MCF 10A (cell line): ENCODE results near the gene APBB2. TPM values are rescaled to one million over a fixed set of nuclear protein-coding genes. Genes with fewer than 3 reads are reported as not detected.
"Not testable (repeated sequence)": the region's sequence is repeated elsewhere in the genome, so short reads cannot be mapped to it uniquely, and the experiment has no call there.

Source experiments
- BruUV-seq: library from RNA; stranded (reverse); fragments of 400-500 nt; replicated peaks from 2 replicates; lab custom pipeline; 2021; lab: Mats Ljungman, UMichigan
- CTCF ChIA-PET: fragments of 300-600 bp; sonication (Branson Sonifier 250); formaldehyde crosslinking; extraction: SDS; loops from one replicate; lab custom pipeline; 2021; ENCODE audit warnings: antibody characterized with exemption, inconsistent platforms; lab: Yijun Ruan, JAX
- POLR2A ChIA-PET: fragments of 300-600, 350-650 bp; sonication (Branson Sonifier 250); formaldehyde crosslinking; extraction: SDS; loops from one replicate; lab custom pipeline; 2020; ENCODE audit warnings: antibody characterized with exemption, inconsistent platforms; lab: Yijun Ruan, JAX
- DNase-seq: peaks from one replicate; pipeline ENCODE4 v3.0.0-alpha.2; 2018; ENCODE audit not compliant: unreplicated experiment
- H3K27ac Mint-ChIP-seq: one replicate; pipeline ENCODE4 v1.8.0; 2022; ENCODE audit warnings: mild to moderate bottlenecking, low read depth, mixed read lengths; ENCODE audit not compliant: unreplicated experiment
- H3K27me3 Mint-ChIP-seq: one replicate; pipeline ENCODE4 v1.8.0; 2022; ENCODE audit warnings: mixed read lengths; ENCODE audit not compliant: insufficient read depth, unreplicated experiment
- H3K36me3 Mint-ChIP-seq: one replicate; pipeline ENCODE4 v1.8.0; 2022; ENCODE audit warnings: mild to moderate bottlenecking, moderate library complexity, mixed read lengths; ENCODE audit not compliant: insufficient read depth, unreplicated experiment
- H3K4me1 Mint-ChIP-seq: one replicate; pipeline ENCODE4 v1.8.0; 2022; ENCODE audit warnings: mixed read lengths; ENCODE audit not compliant: insufficient read depth, unreplicated experiment
- H3K4me3 Mint-ChIP-seq: one replicate; pipeline ENCODE4 v1.8.0; 2022; ENCODE audit warnings: mild to moderate bottlenecking, moderate library complexity, mixed read lengths; ENCODE audit not compliant: unreplicated experiment
- H3K9me3 Mint-ChIP-seq: one replicate; pipeline ENCODE4 v1.8.0; 2022; ENCODE audit warnings: mixed read lengths; ENCODE audit not compliant: unreplicated experiment
- intact Hi-C: fragments of 100-400 bp; cut with micrococcal nuclease; formaldehyde crosslinking; loops from 2 replicates; pipeline ENCODE4 v1.14.1; 2022
- total RNA-seq: library from RNA; stranded (reverse); gene quantifications from 2 replicates; pipeline ENCODE4 v1.2.3, GENCODE V29; 2022
- TF ChIP-seq, protein P1 (sequence below): fragments of 200-600 bp; IDR thresholded peaks from one replicate; pipeline ENCODE4 v1.8.0; 2022; ENCODE audit warnings: antibody characterized with exemption, mild to moderate bottlenecking; ENCODE audit not compliant: unreplicated experiment

The APBB2 gene
- total RNA-seq, 1 experiment from 2014 or later: 201 TPM

DNA sequence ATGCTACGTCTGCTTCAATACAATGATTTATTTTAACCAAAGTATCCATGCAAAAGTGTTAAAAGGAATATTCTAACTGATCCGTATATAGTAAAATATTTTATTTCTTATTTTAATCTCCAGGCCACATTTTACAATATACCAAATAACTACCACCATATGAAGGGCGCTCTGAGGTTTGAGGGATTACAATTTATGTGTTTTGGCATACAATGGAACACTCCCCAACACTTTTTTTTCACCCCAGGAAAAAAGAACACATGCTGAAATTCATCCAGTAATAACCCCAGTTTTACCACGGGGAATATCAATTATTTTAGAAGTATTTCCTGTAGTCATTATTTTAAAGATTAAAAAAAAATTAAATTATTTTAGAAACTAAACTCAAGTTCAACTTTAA, 65.4 kb downstream of the APBB2 start:
- Mint-ChIP-seq H3K9me3 (no peaks in the 10 kb centered on the region), H3K36me3 (peaks cover 42% of the 10 kb centered on the region), H3K27ac (peak overlapping the region; percentile 93), H3K27me3 (no peaks in the 10 kb centered on the region), H3K4me1 (peaks cover 53% of the 10 kb centered on the region), H3K4me3 (no peak overlapping the region)
- ChIA-PET CTCF (interaction anchor here (1.1 kb wide), 1 partner anchor 65 kb away, joined by 3 read pairs; no protein-coding TSS in a partner anchor), POLR2A (interaction anchor here (0.9 to 20.2 kb wide), 6 partner anchors 9 to 37 kb away, joined by 4 to 462 read pairs (median 6); no protein-coding TSS in a partner anchor)
- intact Hi-C loops: loop anchor here (1.0 to 10.0 kb wide), 2 partner anchors 28 to 224 kb away; no protein-coding TSS in a partner anchor
- no TSS peak for BruUV-seq
- no peak for DNase-seq
- TF ChIP-seq, protein P1, sequence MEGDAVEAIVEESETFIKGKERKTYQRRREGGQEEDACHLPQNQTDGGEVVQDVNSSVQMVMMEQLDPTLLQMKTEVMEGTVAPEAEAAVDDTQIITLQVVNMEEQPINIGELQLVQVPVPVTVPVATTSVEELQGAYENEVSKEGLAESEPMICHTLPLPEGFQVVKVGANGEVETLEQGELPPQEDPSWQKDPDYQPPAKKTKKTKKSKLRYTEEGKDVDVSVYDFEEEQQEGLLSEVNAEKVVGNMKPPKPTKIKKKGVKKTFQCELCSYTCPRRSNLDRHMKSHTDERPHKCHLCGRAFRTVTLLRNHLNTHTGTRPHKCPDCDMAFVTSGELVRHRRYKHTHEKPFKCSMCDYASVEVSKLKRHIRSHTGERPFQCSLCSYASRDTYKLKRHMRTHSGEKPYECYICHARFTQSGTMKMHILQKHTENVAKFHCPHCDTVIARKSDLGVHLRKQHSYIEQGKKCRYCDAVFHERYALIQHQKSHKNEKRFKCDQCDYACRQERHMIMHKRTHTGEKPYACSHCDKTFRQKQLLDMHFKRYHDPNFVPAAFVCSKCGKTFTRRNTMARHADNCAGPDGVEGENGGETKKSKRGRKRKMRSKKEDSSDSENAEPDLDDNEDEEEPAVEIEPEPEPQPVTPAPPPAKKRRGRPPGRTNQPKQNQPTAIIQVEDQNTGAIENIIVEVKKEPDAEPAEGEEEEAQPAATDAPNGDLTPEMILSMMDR: no peak

DNA sequence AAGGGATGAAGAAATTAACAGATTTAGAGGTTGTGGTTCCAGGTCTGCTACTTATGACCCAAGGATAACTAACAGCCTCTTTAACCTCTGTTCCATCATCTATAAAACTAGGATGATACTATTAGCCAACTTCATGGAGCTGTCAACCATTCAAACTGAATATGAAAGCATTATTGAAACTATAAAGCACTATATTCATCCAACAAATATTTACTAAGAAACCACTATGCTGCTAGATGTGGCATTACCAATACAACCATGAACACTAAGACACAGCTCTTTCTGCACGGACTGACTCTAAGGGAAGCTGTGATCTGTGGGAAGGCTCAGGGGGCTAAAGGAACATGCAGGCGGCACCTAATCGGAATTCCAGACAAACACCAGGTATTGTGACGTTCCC, 66.0 kb downstream of the APBB2 start:
- H3K36me3 Mint-ChIP-seq: peaks cover 35% of the 10 kb centered on the region
- BruUV-seq: no TSS peak
- ChIA-PET CTCF (interaction anchor here (1.1 to 1.9 kb wide), 2 partner anchors 23 to 65 kb away, joined by 3 to 6 read pairs; no protein-coding TSS in a partner anchor), POLR2A (interaction anchor here (0.7 to 20.2 kb wide), 10 partner anchors 9 to 173 kb away, joined by 3 to 462 read pairs (median 5); partner anchors contain the start of gene APBB2)
- H3K27me3 Mint-ChIP-seq: no peaks in the 10 kb centered on the region
- no peak overlapping the region for H3K4me3 Mint-ChIP-seq
- no peaks in the 10 kb centered on the region for H3K9me3 Mint-ChIP-seq
- TF ChIP-seq, protein P1: no peak
- intact Hi-C loops: loop anchor here (1.0 to 10.0 kb wide), 2 partner anchors 29 to 223 kb away; no protein-coding TSS in a partner anchor
- no peak for DNase-seq
- H3K4me1 Mint-ChIP-seq: peaks cover 53% of the 10 kb centered on the region
- peak overlapping the region; percentile 93 for H3K27ac Mint-ChIP-seq

DNA sequence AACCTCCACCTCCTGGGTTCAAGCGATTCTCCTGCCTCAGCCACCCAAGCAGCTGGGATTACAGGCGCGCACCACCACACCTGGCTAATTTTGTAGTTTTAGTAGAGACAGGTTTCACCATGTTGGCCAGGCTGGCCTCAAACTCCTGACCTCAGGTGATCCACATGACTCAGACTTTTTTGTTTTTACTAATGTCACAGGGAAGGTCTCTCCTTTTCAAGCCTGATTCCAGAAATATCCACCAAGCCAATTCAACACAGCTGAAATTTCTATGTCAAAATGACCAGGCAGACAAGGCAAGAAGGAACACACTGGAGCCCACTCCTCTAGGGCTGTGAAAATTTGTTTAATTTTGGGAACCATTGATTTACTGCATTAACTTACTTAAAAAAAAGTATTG, 66.8 kb downstream of the APBB2 start:
- H3K4me3 Mint-ChIP-seq, BruUV-seq, H3K27me3 Mint-ChIP-seq, H3K9me3 Mint-ChIP-seq: not testable (repeated sequence)
- Mint-ChIP-seq H3K36me3 (peaks cover 28% of the 10 kb centered on the region), H3K4me1 (peaks cover 58% of the 10 kb centered on the region), H3K27ac (peak overlapping the region; percentile 93)
- POLR2A ChIA-PET: interaction anchor here (0.6 to 20.2 kb wide), 13 partner anchors 10 to 198 kb away, joined by 3 to 462 read pairs (median 3); partner anchors contain the start of gene APBB2
- DNase-seq: peak; percentile 17
- intact Hi-C loops: loop anchor here (10.0 kb wide), 1 partner anchor 223 kb away; no protein-coding TSS in a partner anchor
- CTCF ChIA-PET: interaction anchor here (0.7 to 2.1 kb wide), 5 partner anchors 8 to 206 kb away, joined by 3 to 9 read pairs (median 5); no protein-coding TSS in a partner anchor

DNA sequence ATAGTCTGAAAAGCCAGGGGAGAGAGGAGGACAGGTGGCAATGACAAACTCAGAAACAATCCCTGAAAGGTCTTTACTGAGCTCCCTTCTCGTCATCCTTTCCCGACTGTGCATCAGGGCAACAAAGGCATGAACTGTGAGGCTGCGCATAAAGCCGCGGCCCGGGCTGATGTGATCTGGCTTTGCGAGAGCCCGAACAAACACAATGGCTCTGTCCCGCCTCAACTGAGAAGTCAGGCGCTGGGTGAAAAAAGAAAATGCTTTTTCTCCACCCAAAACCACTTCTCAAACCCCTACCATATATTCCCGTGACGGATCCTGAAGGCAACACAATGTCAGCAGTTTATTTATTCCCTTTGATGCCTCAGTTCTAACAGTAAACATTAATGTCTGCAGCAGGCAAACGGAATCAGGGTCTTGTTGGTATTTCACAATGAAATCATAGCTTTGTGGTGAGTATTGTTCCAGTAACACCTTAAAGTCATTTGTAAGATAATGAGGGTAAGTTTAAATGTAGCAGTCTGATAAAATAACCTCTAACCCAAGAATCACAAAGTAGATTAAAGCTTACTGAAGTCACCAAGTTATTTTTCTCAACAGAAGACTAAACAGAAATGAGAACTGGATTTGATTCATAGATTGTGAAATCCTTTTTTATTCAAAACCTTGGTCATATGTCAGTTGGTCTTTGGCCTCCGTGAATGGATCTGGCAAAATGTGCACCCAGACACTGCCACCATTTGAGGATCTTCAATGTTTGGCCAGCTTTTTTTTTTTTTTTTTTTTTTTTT, 67.4 kb downstream of the APBB2 start:
- no TSS peak for BruUV-seq
- H3K27me3 Mint-ChIP-seq: no peaks in the 10 kb centered on the region
- POLR2A ChIA-PET: interaction anchor here (0.6 to 20.2 kb wide), 14 partner anchors 10 to 197 kb away, joined by 3 to 462 read pairs (median 3); partner anchors contain the start of gene APBB2
- peaks cover 64% of the 10 kb centered on the region for H3K4me1 Mint-ChIP-seq
- TF ChIP-seq, protein P1: no peak
- peak overlapping the region; percentile 93 for H3K27ac Mint-ChIP-seq
- H3K4me3 Mint-ChIP-seq: no peak overlapping the region
- peak; percentile 65 for DNase-seq
- H3K36me3 Mint-ChIP-seq: peaks cover 24% of the 10 kb centered on the region
- intact Hi-C loops: loop anchor here (10.0 kb wide), 1 partner anchor 222 kb away; no protein-coding TSS in a partner anchor
- CTCF ChIA-PET: interaction anchor here (0.7 to 2.1 kb wide), 6 partner anchors 9 to 206 kb away, joined by 3 to 9 read pairs (median 4); no protein-coding TSS in a partner anchor
- no peaks in the 10 kb centered on the region for H3K9me3 Mint-ChIP-seq
